GM12878 (cell line): ENCODE measurements around the gene CD34. TPM values are rescaled to one million over a fixed set of nuclear protein-coding genes. Genes with fewer than 3 reads are reported as not detected.
A peak's percentile ranks its signal among the peaks of the same experiment; 100 is the strongest.

Source experiments
- ATAC-seq: fragments of 200-7000 bp; cut with Tn5 transposase; 3 replicates; pipeline ENCODE4 v1.9.1; 2020; ENCODE audit warnings: mild to moderate bottlenecking, moderate library complexity
- BruUV-seq: library from RNA; stranded (reverse); fragments of 400-500 nt; replicated peaks from 2 replicates; lab custom pipeline; 2021; lab: Mats Ljungman, UMichigan
- CTCF ChIA-PET: fragments of 300-600 bp; sonication (Branson Sonifier 250); formaldehyde crosslinking; extraction: SDS; loops from one replicate; lab custom pipeline; 2021; ENCODE audit warnings: inconsistent platforms; lab: Yijun Ruan, JAX
- POLR2A ChIA-PET: fragments of 350-600 bp; formaldehyde crosslinking; extraction: SDS; loops from one replicate; lab custom pipeline; 2021; ENCODE audit warnings: inconsistent platforms; lab: Charles Lee
- RAD21 ChIA-PET: fragments of 300-600 bp; sonication (Branson Sonifier 250); formaldehyde crosslinking; loops from one replicate; lab custom pipeline; 2023; ENCODE audit warnings: antibody characterized with exemption; ENCODE audit not compliant: unreplicated experiment; lab: Charles Lee
- SMC1A ChIA-PET: fragments of 300-600 bp; sonication (Branson Sonifier 250); formaldehyde crosslinking; loops from one replicate; lab custom pipeline; 2023; ENCODE audit not compliant: unreplicated experiment, uncharacterized antibody; lab: Charles Lee
- DNase-seq: peaks from one replicate; pipeline ENCODE4 v3.0.0-alpha.2; 2011; ENCODE audit warnings: low read depth, low spot score
- FAIRE-seq: peaks from 3 replicates; lab custom pipeline; 2011; peaks lifted over from hg19 to GRCh38; lab: Jason Lieb, UNC
- H2AFZ ChIP-seq: 2 replicates; pipeline ENCODE4 v1.6.0; 2011; ENCODE audit warnings: low read depth, low read length, control low read depth; ENCODE audit not compliant: control insufficient read depth
- H3K27ac ChIP-seq: 2 replicates; pipeline ENCODE4 v1.5.1; 2011; ENCODE audit warnings: control low read depth; ENCODE audit not compliant: control insufficient read depth, insufficient read depth
- H3K27me3 ChIP-seq, 2 experiments: replicated peaks in 1 of 2; 2 replicates each; pipeline versions ENCODE4 v1.6.0 to v1.6.1; 2011; ENCODE audit warnings: low read length in 1 of 2; ENCODE audit not compliant: control insufficient read depth in 2 of 2, insufficient read depth in 2 of 2
- H3K36me3 ChIP-seq, 2 experiments: 2 replicates each; pipeline ENCODE4 v1.5.1; 2011; ENCODE audit warnings: low read length in 1 of 2; ENCODE audit not compliant: control insufficient read depth in 2 of 2, insufficient read depth in 2 of 2
- H3K4me1 ChIP-seq: 2 replicates; pipeline ENCODE4 v1.6.1; 2011; ENCODE audit warnings: mild to moderate bottlenecking, low read length, moderate library complexity, mixed read lengths; ENCODE audit not compliant: control insufficient read depth, insufficient read depth
- H3K4me2 ChIP-seq: 2 replicates; pipeline ENCODE4 v1.6.0; 2011; ENCODE audit warnings: control low read depth; ENCODE audit not compliant: control insufficient read depth, insufficient read depth
- H3K4me3 ChIP-seq: fragments of 200-600 bp; sonication (generic); 2 replicates; pipeline ENCODE4 v1.5.1; 2016
- H3K79me2 ChIP-seq: 2 replicates; pipeline ENCODE4 v1.6.0; 2011; ENCODE audit warnings: low read length; ENCODE audit not compliant: control insufficient read depth, insufficient read depth
- H3K9ac ChIP-seq: 2 replicates; pipeline ENCODE4 v1.8.0; 2011; ENCODE audit warnings: low read length, control low read depth, mixed read lengths; ENCODE audit not compliant: control insufficient read depth, insufficient read depth
- H3K9me3 ChIP-seq: replicated peaks from 3 replicates; pipeline ENCODE4 v1.5.1; 2011; ENCODE audit warnings: mild to moderate bottlenecking, low read length; ENCODE audit not compliant: control insufficient read depth, insufficient read depth
- H4K20me1 ChIP-seq: 2 replicates; pipeline ENCODE4 v1.6.0; 2011; ENCODE audit not compliant: control insufficient read depth, insufficient read depth
- RUNX3 ChIP-seq: IDR thresholded peaks from 2 replicates; pipeline ENCODE4 v1.6.1; 2012; ENCODE audit warnings: low read length, inconsistent platforms
- ZBTB4 ChIP-seq: fragments of 450-650 bp; formaldehyde crosslinking; IDR thresholded peaks from 2 replicates; pipeline ENCODE4 v1.4.0; 2022; ENCODE audit warnings: mild to moderate bottlenecking, moderate library complexity
- WGBS: methylation state at CpG from one replicate; pipeline ENCODE4 v1.1.6; 2016; ENCODE audit warnings: low lambda C conversion rate; ENCODE audit not compliant: insufficient replicate concordance, insufficient coverage; ENCODE audit errors: missing lambda C conversion rate; 5-methylcytosine and 5-hydroxymethylcytosine counted together
- in situ Hi-C: fragments of 300-500 bp; cut with MboI; formaldehyde crosslinking; loops from 9 replicates; pipeline ENCODE4 v1.14.3; 2018; ENCODE audit warnings: mixed read lengths
- intact Hi-C: fragments of 100-400 bp; cut with micrococcal nuclease; formaldehyde crosslinking; loops from one replicate; pipeline ENCODE4 v1.14.2; 2022; ENCODE audit not compliant: unreplicated experiment
- polyA plus RNA-seq, 11 experiments: library from polyadenylated mRNA; depleted of rRNA in 4 of 11; unstranded in 6 of 11; stranded (reverse) in 5 of 11; fragments of >200 nt; fragmentation: Nextera tagmentation in 4 of 11; fragmentation: Illumina TruSeq in 1 of 11; extraction: Ambion mirVana in 4 of 11; extraction: Trizol in 1 of 11; gene quantifications; 1 replicate in 1 of 11; 2 replicates in 10 of 11; pipeline versions ENCODE4 v1.2.1 to v1.2.3, GENCODE V29; 2011 to 2016; ENCODE audit warnings: inconsistent platforms in 2 of 11, missing spikeins in 2 of 11, low read depth in 1 of 11
- total RNA-seq, 4 experiments: library from RNA; depleted of rRNA in 3 of 4; stranded (reverse); fragments of >200 nt in 3 of 4; fragmentation: Illumina TruSeq in 1 of 4; extraction: Trizol in 1 of 4; gene quantifications; 2 replicates each; pipeline versions ENCODE4 v1.2.1 to v1.2.3, GENCODE V29; 2013 to 2021

Gene CD34
- total and polyA plus RNA-seq, 10 of the 15 experiments (the other 5 are each of a cell fraction or from before 2014, with no cell fraction given): under 0.01 to 0.08 (median 0.02) TPM; not detected in 6

GRCh38 chr1:207841901-207842300, 69.0 kb downstream of the CD34 start:
- 75% methylated on average over 4 of the region's 4 CpGs for WGBS
- no peak for DNase-seq
- H3K9me3 ChIP-seq: no peaks in the 10 kb centered on the region; the same call in 2 of the 3 replicates
- in situ Hi-C loops (no loop called here), intact Hi-C loops (no loop called here)
- BruUV-seq: no TSS peak
- ChIA-PET POLR2A (interaction anchor here (1.2 to 2.4 kb wide), 2 partner anchors 19 kb away, joined by 3 to 7 read pairs; no protein-coding TSS in a partner anchor), CTCF (interaction anchor here (0.9 to 26.0 kb wide), 5 partner anchors 13 to 44 kb away, joined by 3 to 821 read pairs (median 4); no protein-coding TSS in a partner anchor), RAD21 (interaction anchor here (1.2 to 1.4 kb wide), 2 partner anchors 27 to 43 kb away, joined by 4 to 5 read pairs; no protein-coding TSS in a partner anchor), SMC1A (interaction anchor here (1.0 to 2.3 kb wide), 4 partner anchors 9 to 28 kb away, joined by 3 to 5 read pairs (median 3); no protein-coding TSS in a partner anchor)
- no peak overlapping the region for H3K9ac ChIP-seq
- H3K79me2 ChIP-seq: no peaks in the 10 kb centered on the region; the same call in 1 of the 2 replicates
- peaks cover 6% of the 10 kb centered on the region for H3K4me1 ChIP-seq
- no peak overlapping the region for H3K4me2 ChIP-seq
- no peaks in the 10 kb centered on the region for H3K27me3 ChIP-seq
- TF ChIP-seq RUNX3: 0 out of 2 replicates have a peak, but pooled peaks have one; percentile 14
- TF ChIP-seq ZBTB4 (CRISPR knock-in tag): no peak
- no peak overlapping the region for H3K4me3 ChIP-seq
- FAIRE-seq: no peak
- H3K36me3 ChIP-seq: peaks cover 0 to 6% of the 10 kb centered on the region in 2 experiments; a peak in 2 of 4 replicates
- no peak for ATAC-seq
- H4K20me1 ChIP-seq: no peaks in the 10 kb centered on the region; the same call in 1 of the 2 replicates
- no peak overlapping the region for H2AFZ ChIP-seq
- H3K27ac ChIP-seq: no peak overlapping the region
